NCI-H526 treated with DMSO at 0.1 percent for 48 hours (cell line): ENCODE results near the gene ERGIC1.
"Not testable (repeated sequence)": the region's sequence is repeated elsewhere in the genome, so short reads cannot be mapped to it uniquely, and the experiment has no call there.

ENCODE experiments used
- DNase-seq: peaks from one replicate; lab custom pipeline; 2025; lab: John Stamatoyannopoulos, UW

ERGIC1 gene

GRCh38 chr5:172847584-172847983 lies 13.5 kb downstream of the ERGIC1 start:
- not testable (repeated sequence) for DNase-seq

- DNase-seq, result no peak
Observed at GRCh38 chr5:172848419-172848818, 14.4 kb downstream of the ERGIC1 start.

- no peak for DNase-seq
Observed at GRCh38 chr5:172849606-172850453, 15.8 kb downstream of the ERGIC1 start.

- DNase-seq, result no peak
Observed at GRCh38 chr5:172850454-172850797, 16.4 kb downstream of the ERGIC1 start.

GRCh38 chr5:172851254-172851653 lies 17.2 kb downstream of the ERGIC1 start:
- DNase-seq, result not testable (repeated sequence)

GRCh38 chr5:172852490-172853354 lies 18.7 kb downstream of the ERGIC1 start:
- DNase-seq, result no peak

- no peak for DNase-seq
Observed at GRCh38 chr5:172853355-172853975, 19.4 kb downstream of the ERGIC1 start.

GRCh38 chr5:172854451-172854871 lies 20.4 kb downstream of the ERGIC1 start:
- no peak for DNase-seq

- DNase-seq, result no peak
Observed at GRCh38 chr5:172854971-172855370, 20.9 kb downstream of the ERGIC1 start.

GRCh38 chr5:172855597-172856292 lies 21.7 kb downstream of the ERGIC1 start:
- DNase-seq, result no peak

GRCh38 chr5:172856336-172856735 lies 22.3 kb downstream of the ERGIC1 start:
- no peak for DNase-seq

- no peak for DNase-seq
Observed at GRCh38 chr5:172857982-172858381, 23.9 kb downstream of the ERGIC1 start.

- DNase-seq, result no peak
Observed at GRCh38 chr5:172858511-172858989, 24.5 kb downstream of the ERGIC1 start.

GRCh38 chr5:172858990-172859811 lies 25.1 kb downstream of the ERGIC1 start:
- no peak for DNase-seq

GRCh38 chr5:172859966-172860365 lies 25.9 kb downstream of the ERGIC1 start:
- DNase-seq, result no peak

- DNase-seq, result no peak
Observed at GRCh38 chr5:172860520-172861443, 26.7 kb downstream of the ERGIC1 start.

GRCh38 chr5:172861461-172861860 lies 27.4 kb downstream of the ERGIC1 start:
- DNase-seq, result no peak

- DNase-seq, result no peak
Observed at GRCh38 chr5:172862165-172862801, 28.2 kb downstream of the ERGIC1 start.

- not testable (repeated sequence) for DNase-seq
Observed at GRCh38 chr5:172864171-172864570, 30.1 kb downstream of the ERGIC1 start.
